ENCODE data around the gene GATA1. TPM values are rescaled to one million over a fixed set of nuclear protein-coding genes. Genes with fewer than 3 reads are reported as not detected.

Gene GATA1
- total and polyA plus RNA-seq, 10 of the 15 experiments (the other 5 are each of a cell fraction or from before 2014, with no cell fraction given), result 0.24 to 0.36 TPM; not detected in 8

GRCh38 chrX:48753708-48754228 is 32.6 kb upstream of the GATA1 start:
- no peaks in the 10 kb centered on the region for H3K4me1 ChIP-seq (ENCODE audit: control insufficient read depth, insufficient read depth, low read length)
- H3K4me3 ChIP-seq, result no peak overlapping the region
- no peak for DNase-seq (ENCODE audit: low read depth, low spot score)
- intact Hi-C loops (cut with micrococcal nuclease; ENCODE audit: unreplicated experiment), result no loop called here
- no peak for FAIRE-seq
- no peak for TF ChIP-seq NRF1 (conservative IDR thresholded peaks at IDR 0.05; ENCODE audit: low read depth, low read length)
- ChIA-PET RAD21 (ENCODE audit: unreplicated experiment) (no interaction called here), SMC1A (ENCODE audit: uncharacterized antibody, unreplicated experiment) (no interaction called here), CTCF (no interaction called here), POLR2A (no interaction called here)
- H3K9me3 ChIP-seq (replicated peaks; ENCODE audit: control insufficient read depth, insufficient read depth, low read length), result no peaks in the 10 kb centered on the region; the same call in 2 of the 3 replicates
- no peaks in the 10 kb centered on the region for H3K79me2 ChIP-seq (ENCODE audit: control insufficient read depth, insufficient read depth, low read length)
- no peaks in the 10 kb centered on the region for H3K36me3 ChIP-seq (ENCODE audit: control insufficient read depth in 2 of 2, insufficient read depth in 2 of 2, low read length in 1 of 2)
- no peak for ATAC-seq
- H3K27me3 ChIP-seq (replicated peaks in 1 of 2; ENCODE audit: control insufficient read depth in 2 of 2, insufficient read depth in 2 of 2, low read length in 1 of 2), result no peaks in the 10 kb centered on the region
- no peak overlapping the region for H3K4me2 ChIP-seq (ENCODE audit: control insufficient read depth, insufficient read depth)
- H3K27ac ChIP-seq (ENCODE audit: control insufficient read depth, insufficient read depth), result no peak overlapping the region
- WGBS (ENCODE audit: insufficient coverage, insufficient replicate concordance, low lambda C conversion rate, missing lambda C conversion rate), result 15% methylated on average over 8 of the region's 8 CpGs
- no TSS peak for BruUV-seq (replicated peaks)
- no peaks in the 10 kb centered on the region for H4K20me1 ChIP-seq (ENCODE audit: control insufficient read depth, insufficient read depth)
- in situ Hi-C loops (cut with MboI), result no loop called here
- H2AFZ ChIP-seq (ENCODE audit: control insufficient read depth, low read depth, low read length), result no peak overlapping the region
- H3K9ac ChIP-seq (ENCODE audit: control insufficient read depth, insufficient read depth, low read length), result no peak overlapping the region

DNA sequence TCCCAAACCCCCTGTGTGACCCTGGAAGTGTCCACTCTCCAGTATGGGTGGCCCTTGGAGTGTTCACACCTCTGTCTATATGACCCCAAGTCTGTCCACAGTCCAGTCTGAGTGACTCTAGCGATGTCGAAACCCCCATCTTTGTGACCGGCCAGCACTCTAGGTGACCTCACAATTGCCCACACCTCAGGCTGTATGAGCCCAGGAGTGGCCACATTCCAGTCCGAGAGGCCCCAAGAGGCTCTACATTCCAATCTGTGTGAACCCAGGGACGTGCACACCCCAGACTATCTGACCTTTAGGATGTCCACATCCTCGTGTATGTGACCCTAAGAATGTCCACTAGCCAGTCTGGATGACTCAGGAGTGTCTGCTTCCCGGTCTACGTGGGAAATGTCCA is 32.2 kb upstream of the GATA1 start:
- Histone ChIP-seq H3K27me3 (replicated peaks in 1 of 2; ENCODE audit: control insufficient read depth in 2 of 2, insufficient read depth in 2 of 2, low read length in 1 of 2) (no peaks in the 10 kb centered on the region), H3K4me2 (ENCODE audit: control insufficient read depth, insufficient read depth) (no peak overlapping the region), H2AFZ (ENCODE audit: control insufficient read depth, low read depth, low read length) (no peak overlapping the region), H3K27ac (ENCODE audit: control insufficient read depth, insufficient read depth) (no peak overlapping the region), H3K4me3 (no peak overlapping the region), H3K4me1 (ENCODE audit: control insufficient read depth, insufficient read depth, low read length) (no peaks in the 10 kb centered on the region), H3K36me3 (ENCODE audit: control insufficient read depth in 2 of 2, insufficient read depth in 2 of 2, low read length in 1 of 2) (no peaks in the 10 kb centered on the region), H3K9ac (ENCODE audit: control insufficient read depth, insufficient read depth, low read length) (no peak overlapping the region), H3K79me2 (ENCODE audit: control insufficient read depth, insufficient read depth, low read length) (no peaks in the 10 kb centered on the region), H3K9me3 (replicated peaks; ENCODE audit: control insufficient read depth, insufficient read depth, low read length) (no peaks in the 10 kb centered on the region; the same call in 2 of the 3 replicates), H4K20me1 (ENCODE audit: control insufficient read depth, insufficient read depth) (no peaks in the 10 kb centered on the region)
- in situ Hi-C loops (cut with MboI) (no loop called here), intact Hi-C loops (cut with micrococcal nuclease; ENCODE audit: unreplicated experiment) (no loop called here)
- DNase-seq (ENCODE audit: low read depth, low spot score), result no peak
- ChIA-PET CTCF (no interaction called here), POLR2A (no interaction called here), RAD21 (ENCODE audit: unreplicated experiment) (no interaction called here), SMC1A (ENCODE audit: uncharacterized antibody, unreplicated experiment) (no interaction called here)
- no peak for ATAC-seq
- FAIRE-seq, result no peak
- 29% methylated on average over 8 of the region's 8 CpGs for WGBS (ENCODE audit: insufficient coverage, insufficient replicate concordance, low lambda C conversion rate, missing lambda C conversion rate)
- BruUV-seq (replicated peaks), result no TSS peak
- no peak for TF ChIP-seq PML (IDR thresholded peaks at IDR 0.05; ENCODE audit: low read length)
- no peak for TF ChIP-seq ATF2 (IDR thresholded peaks at IDR 0.05; ENCODE audit: low read length)
- TF ChIP-seq GATAD2B (conservative IDR thresholded peaks at IDR 0.05; ENCODE audit: low read depth), result no peak
- TF ChIP-seq RAD21 (IDR thresholded peaks at IDR 0.05; ENCODE audit: insufficient read depth, low read depth, low read length), result no peak
- no peak for TF ChIP-seq PKNOX1 (IDR thresholded peaks at IDR 0.05)
- no peak for TF ChIP-seq RAD51 (IDR thresholded peaks at IDR 0.05)
- TF ChIP-seq SMARCA5 (IDR thresholded peaks at IDR 0.05), result no peak
- no peak for TF ChIP-seq ZBTB4 (CRISPR knock-in tag; IDR thresholded peaks at IDR 0.05)
- no peak for TF ChIP-seq YBX1 (IDR thresholded peaks at IDR 0.05)
- TF ChIP-seq SIX5 (IDR thresholded peaks at IDR 0.05; ENCODE audit: low read depth, low read length, severe bottlenecking), result no peak
- no peak for TF ChIP-seq ZZZ3 (IDR thresholded peaks at IDR 0.05; ENCODE audit: control insufficient read depth, insufficient read length, low read depth)

Measured in GM12878 (cell line).